Measurements from ENCODE around the gene EPHB1.
"Not testable (repeated sequence)": the region's sequence is repeated elsewhere in the genome, so short reads cannot be mapped to it uniquely, and the experiment has no call there.

The EPHB1 gene

DNA sequence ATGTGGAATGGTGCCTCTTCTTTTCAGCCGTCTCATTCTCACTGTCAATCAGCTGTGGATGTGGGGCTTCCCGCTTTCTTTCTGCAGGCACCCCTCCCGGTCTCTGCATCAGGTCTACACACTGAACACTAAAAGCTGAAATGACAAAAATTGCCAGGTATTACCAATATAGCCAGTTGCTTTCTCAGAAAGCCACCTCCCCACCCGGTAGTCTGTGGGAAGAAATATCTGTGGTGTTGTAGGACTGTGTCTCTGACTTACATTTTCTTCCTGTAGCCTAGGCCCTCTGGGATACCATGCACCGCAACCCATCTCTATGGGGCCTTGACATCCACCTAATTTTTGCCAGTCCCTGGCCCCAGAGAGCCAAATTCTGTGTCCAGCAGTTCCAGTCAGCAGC lies 19.2 kb upstream of the EPHB1 start:
- in situ Hi-C loops (cut with HindIII; ENCODE audit: low sequenced_read_pairs) = no loop called here

DNA sequence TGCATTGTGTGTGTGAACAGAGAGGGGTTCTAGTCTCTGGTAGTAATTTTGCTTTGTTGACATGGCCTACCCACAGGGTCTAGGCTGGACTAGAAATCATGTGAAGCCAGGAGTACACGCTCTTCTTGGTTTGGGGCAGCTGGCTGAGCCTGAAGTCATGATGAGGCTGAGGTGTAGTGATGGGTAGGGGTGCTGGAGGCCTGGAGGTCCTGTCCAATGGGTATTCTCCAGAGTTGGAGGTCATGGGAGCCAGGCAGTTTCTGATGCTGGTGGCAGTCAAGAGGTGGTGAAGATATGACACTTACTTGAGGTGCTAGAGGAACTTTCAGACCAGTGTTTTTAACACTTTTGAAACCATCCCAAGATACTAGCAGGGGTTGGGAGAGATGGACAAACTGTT lies 18.5 kb upstream of the EPHB1 start:
- in situ Hi-C loops (cut with HindIII; ENCODE audit: low sequenced_read_pairs) = no loop called here

DNA sequence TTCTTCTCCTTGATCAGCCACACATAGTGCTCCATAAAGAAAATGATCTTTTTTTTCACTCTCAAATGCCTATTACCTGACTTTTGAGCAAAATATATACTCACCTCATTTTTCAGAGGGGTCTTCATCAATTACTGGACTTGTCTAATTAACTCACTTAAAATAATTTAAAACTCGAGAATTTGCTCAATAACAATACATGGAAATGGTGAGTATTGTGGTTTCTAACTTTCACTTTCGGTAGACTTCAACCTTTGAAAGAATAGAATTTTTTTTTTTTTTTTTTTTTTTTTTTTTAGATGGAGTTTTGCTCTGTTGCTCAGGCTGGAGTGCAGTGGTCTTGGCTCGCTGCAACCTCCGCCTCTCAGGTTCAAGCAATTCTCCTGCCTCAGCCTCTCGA lies 17.7 kb upstream of the EPHB1 start:
- in situ Hi-C loops (cut with HindIII; ENCODE audit: low sequenced_read_pairs) = no loop called here

DNA sequence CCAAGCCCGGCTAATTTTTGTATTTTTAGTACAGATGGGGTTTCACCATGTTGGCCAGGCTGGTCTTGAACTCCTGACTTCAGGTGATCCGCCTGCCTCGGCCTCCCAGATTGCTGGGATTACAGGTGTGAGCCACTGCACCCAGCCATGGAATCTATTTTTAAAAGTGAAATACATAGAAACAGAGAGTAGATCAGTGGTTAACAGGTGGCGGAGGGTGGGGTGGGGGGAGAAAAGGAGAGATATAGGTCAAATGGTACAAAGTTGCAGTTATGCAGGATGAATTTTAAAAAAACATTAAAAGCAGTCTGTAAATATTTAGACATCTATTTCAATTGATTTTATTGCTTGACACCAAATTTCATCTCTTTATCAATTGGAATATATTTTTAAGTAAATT lies 6.8 kb upstream of the EPHB1 start:
- in situ Hi-C loops (cut with HindIII; ENCODE audit: low sequenced_read_pairs) = not testable (repeated sequence)

DNA sequence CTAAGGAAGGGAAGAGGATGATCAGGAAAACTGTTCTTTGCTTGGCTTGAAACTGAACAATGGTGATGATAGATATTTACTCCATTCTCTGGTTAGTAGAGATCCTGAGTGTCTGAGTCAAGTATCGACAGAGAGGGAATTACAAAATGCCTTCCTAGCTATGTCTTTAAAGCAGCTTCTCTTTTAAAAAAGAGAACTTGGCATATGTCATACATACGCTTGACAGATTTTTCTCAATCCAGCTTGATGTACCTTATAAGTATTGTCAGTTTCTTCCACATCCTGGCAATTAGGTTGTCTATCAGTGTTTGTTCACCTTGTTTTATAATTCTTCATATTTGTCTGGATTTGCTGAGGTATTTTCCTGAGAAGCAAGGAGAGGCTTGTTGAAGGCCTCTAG lies 5.0 kb upstream of the EPHB1 start:
- in situ Hi-C loops (cut with HindIII; ENCODE audit: low sequenced_read_pairs) = no loop called here

GRCh38 chr3:134791992-134792391 lies 3.1 kb upstream of the EPHB1 start:
- in situ Hi-C loops (cut with HindIII; ENCODE audit: low sequenced_read_pairs) = no loop called here

- in situ Hi-C loops (cut with HindIII; ENCODE audit: low sequenced_read_pairs) = no loop called here
These were observed 2.4 kb upstream of the EPHB1 start for GRCh38 chr3:134792700-134793099.

DNA sequence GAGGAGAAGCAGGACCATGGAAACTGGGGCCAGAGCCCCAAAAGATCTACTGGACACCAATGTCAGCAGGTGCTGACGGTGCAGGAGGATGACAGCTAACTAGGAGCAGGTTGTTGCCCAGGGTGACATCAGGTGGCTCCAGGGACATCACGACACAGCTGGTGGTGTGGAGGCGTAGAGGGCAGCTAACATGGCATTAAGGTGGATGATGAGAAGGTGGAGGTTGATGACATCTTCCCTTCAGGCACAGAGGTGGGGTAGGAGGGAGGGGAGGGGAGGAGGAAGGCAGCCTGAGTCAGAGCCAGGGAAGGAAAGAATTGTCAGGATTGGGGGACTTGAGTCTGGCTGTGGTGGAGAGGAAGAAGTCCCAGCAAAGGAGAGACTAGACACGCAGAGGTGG lies 1.5 kb upstream of the EPHB1 start:
- in situ Hi-C loops (cut with HindIII; ENCODE audit: low sequenced_read_pairs) = no loop called here

- in situ Hi-C loops (cut with HindIII; ENCODE audit: low sequenced_read_pairs) = no loop called here
These were observed 737 bp upstream of the EPHB1 start for GRCh38 chr3:134794323-134794722.

- in situ Hi-C loops (cut with HindIII; ENCODE audit: low sequenced_read_pairs) = no loop called here
These were observed 753 bp downstream of the EPHB1 start for GRCh38 chr3:134795746-134796280.

DNA sequence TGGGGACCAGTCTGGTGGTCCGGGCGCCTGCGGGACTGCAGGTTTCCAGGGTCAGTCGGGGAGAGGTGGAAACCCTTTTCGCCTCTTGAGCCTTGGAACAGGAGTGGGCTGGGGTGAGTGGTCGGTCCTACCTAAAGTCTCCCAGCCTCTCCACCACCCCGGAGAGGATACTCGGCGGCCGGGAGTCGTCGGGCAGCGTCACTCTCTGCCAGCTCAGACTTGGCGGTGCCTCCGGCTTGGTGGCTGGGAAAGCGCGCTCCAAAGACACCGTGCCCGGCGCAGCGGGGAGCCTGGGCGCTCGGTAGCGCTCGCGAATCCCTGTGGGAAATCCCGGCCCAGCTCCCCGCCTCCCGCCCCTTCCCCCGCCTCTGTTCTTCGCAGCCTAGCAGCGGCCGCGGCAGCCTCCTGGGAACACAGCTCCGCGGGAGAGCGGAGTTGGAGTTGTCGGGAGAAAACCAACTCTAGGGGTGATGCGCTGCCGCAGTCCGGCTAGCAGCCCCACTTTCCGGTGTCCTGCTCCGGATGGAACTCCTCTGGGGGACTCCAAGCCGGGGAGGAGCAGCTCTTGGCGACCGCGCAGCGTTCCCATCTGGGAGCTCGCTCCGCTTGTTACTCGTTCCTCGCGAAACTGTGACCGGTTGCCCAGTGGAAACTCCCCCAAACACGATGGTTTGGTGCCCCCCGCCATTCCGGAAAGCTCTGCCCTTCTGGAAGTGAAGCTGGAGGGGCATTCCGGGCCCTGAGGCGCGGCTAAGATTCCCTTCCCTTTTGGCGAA lies 1.4 kb downstream of the EPHB1 start:
- in situ Hi-C loops (cut with HindIII; ENCODE audit: low sequenced_read_pairs) = no loop called here

DNA sequence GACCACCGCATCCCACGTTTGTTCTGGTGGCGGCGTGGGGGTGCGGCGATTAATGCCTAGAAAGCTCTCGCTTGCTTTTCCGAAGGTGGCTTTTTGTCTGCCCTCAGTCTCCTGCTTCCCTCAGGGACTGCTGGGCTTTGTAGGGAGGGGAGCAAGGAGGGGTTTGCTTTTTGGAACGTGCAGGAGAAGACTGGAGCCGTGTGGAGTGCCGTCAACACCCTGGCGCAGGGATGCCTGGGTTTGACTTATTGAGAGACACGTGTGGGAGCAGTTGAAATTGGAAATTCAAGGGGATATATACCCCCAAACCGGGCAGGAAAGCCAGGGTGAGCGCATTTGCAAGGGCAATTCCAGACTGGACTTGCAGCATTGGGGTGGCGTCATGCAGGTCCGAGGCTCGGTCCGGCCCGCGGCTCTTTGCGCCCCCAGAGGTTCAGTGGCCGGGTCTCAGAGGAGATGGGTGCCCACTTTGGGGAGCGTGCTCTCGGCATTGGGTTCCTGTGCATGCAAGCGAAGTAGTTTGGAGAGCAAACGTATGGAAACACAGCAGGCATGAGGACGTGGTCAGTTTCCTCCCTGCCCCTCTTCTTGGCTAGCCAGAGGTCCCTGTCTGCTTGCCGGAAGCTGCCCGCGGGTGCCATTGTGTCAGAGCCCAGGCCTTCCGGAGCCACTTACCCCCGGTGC lies 2.1 kb downstream of the EPHB1 start:
- in situ Hi-C loops (cut with HindIII; ENCODE audit: low sequenced_read_pairs) = no loop called here

- in situ Hi-C loops (cut with HindIII; ENCODE audit: low sequenced_read_pairs) = no loop called here
These were observed 2.8 kb downstream of the EPHB1 start for GRCh38 chr3:134797741-134798451.

DNA sequence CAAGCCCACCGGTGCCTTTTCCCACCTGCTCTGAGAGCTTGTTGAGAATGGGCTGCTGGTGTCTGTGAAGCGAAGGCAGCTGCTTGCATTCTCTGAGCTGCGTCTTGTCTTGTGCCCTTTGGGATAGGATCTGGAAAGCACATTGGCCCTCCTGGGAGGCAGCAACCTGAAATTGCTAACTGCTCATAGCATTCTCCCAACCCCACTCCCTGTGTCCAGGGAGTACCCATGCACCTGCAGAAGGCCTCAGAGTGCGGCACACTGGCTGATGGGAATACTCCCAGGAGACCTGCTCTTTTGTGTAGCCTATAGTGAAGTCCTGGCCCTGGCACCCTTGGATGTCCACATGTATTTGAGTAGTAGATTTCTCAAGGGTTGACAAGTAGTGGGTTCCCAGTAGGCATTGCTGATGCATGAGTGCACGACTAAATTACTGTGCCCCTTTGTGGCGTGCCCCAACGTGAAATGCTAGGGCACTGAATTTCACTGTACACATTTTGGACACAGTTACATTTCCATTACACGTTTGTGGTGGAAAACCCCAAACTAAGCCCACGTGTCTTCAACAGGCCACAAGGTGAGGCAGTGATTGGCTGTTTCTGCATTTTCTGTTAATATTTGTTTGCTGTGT lies 3.7 kb downstream of the EPHB1 start:
- in situ Hi-C loops (cut with HindIII; ENCODE audit: low sequenced_read_pairs) = no loop called here

DNA sequence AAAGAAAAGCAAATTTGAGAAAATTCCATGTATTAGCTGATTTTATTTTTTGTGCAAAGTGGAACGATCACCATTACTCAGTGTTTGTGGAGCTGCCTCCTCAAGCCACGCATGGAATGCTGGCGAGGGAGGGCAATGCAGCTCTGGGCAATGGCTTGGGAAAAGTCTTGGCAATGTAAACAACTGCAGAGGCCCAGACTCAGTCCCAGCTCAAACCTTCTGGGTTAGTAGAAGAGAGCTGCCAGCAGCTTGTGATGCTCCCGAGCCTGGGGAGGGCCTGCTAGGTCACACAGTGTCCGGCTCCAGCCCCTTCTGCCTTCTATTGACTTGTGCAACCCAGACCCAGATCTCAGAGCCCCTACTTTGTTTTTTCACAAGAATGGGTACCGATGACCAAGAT lies 4.3 kb downstream of the EPHB1 start:
- in situ Hi-C loops (cut with HindIII; ENCODE audit: low sequenced_read_pairs) = no loop called here

GRCh38 chr3:134801204-134801958 lies 6.3 kb downstream of the EPHB1 start:
- in situ Hi-C loops (cut with HindIII; ENCODE audit: low sequenced_read_pairs) = no loop called here

DNA sequence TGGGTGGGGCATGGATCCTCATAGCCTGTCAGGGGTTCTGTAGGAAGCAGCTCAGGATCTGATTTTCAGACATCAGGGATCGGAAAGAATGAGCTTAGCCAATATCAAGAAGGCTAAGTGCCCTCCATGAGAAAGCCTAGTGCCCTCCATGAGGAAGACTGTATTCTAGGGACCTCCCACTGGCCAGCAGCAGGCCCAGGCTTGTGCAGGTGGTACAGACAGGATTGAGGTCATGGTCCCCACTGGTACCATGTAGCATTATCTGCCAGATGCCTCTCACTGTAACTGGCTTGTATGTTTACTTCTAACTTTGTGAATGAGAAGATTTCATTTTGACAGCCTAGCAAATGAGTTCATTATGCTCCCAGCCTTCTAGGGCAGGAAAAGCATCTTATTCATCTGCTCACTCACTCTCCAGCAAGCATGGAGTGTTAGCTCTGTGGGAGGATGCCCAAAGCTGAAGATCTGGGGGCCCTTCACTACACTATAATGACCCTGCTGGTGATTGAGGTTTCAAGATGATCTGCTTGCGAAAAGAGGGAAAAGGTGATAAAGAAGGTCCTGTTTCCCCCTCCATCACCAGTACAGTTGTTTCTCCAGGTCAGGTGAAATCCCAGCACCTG lies 7.5 kb downstream of the EPHB1 start:
- in situ Hi-C loops (cut with HindIII; ENCODE audit: low sequenced_read_pairs) = no loop called here

- in situ Hi-C loops (cut with HindIII; ENCODE audit: low sequenced_read_pairs) = no loop called here
These were observed 8.0 kb downstream of the EPHB1 start for GRCh38 chr3:134803051-134803505.

- in situ Hi-C loops (cut with HindIII; ENCODE audit: low sequenced_read_pairs) = no loop called here
These were observed 8.6 kb downstream of the EPHB1 start for GRCh38 chr3:134803652-134804051.

Measured in DLD1 (cell line).